ENCODE measurements around the gene DNM3.

DNM3 gene

DNA sequence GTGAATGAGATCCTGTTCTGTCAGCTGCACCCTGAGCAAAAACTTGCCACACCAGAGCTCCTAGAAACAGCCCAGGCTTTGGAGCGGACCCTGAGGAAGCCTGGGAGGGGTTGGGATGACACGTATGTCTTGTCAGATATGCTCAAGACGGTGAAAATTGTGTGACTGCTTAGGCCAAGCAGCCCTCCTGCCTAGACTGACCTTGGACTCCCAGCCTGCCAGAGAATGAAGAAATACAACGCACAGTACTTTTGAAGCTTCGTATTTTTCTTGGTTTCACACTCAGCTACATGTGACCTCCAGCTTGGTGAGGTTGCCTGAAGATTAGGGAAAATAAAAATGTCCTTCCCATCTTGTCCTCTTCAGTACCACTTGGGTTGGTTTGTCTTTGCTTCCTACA is 44.7 kb upstream of the DNM3 start:
- TF ChIP-seq, protein P1, sequence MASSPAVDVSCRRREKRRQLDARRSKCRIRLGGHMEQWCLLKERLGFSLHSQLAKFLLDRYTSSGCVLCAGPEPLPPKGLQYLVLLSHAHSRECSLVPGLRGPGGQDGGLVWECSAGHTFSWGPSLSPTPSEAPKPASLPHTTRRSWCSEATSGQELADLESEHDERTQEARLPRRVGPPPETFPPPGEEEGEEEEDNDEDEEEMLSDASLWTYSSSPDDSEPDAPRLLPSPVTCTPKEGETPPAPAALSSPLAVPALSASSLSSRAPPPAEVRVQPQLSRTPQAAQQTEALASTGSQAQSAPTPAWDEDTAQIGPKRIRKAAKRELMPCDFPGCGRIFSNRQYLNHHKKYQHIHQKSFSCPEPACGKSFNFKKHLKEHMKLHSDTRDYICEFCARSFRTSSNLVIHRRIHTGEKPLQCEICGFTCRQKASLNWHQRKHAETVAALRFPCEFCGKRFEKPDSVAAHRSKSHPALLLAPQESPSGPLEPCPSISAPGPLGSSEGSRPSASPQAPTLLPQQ (tag by site-specific recombination; IDR thresholded peaks at IDR 0.05) = no peak
- no peak for TF ChIP-seq ZNF768 (tag by site-specific recombination; IDR thresholded peaks at IDR 0.05)
- TF ChIP-seq ZNF362 (tag by site-specific recombination; IDR thresholded peaks at IDR 0.05) = no peak
- no peak for TF ChIP-seq ZNF830 (tag by site-specific recombination; IDR thresholded peaks at IDR 0.05; ENCODE audit: low read depth)
- no peaks in the 10 kb centered on the region for H3K9me3 ChIP-seq (ENCODE audit: control insufficient read depth, insufficient read depth, low read depth, low read length)
- peaks cover 10 to 66% of the 10 kb centered on the region in 2 experiments; a peak in 2 of 3 replicates for H3K36me3 ChIP-seq (ENCODE audit: control insufficient read depth in 2 of 2, insufficient read depth in 1 of 2, low read length in 2 of 2)
- no peak overlapping the region for H3K27ac ChIP-seq (ENCODE audit: extremely low read depth, low read depth, low read length)
- ChIA-PET CTCF (interaction anchor here (0.6 to 11.4 kb wide), 2 partner anchors 186 to 1568 kb away, joined by 5 to 378 read pairs; no protein-coding TSS in a partner anchor), POLR2A (interaction anchor here (1.8 kb wide), 1 partner anchor 15 kb away, joined by 4 read pairs; the partner anchor contains the start of gene METTL13)
- H3K4me3 ChIP-seq (ENCODE audit: low read depth, low read length) = no peak overlapping the region
- H3K4me1 ChIP-seq (ENCODE audit: control insufficient read depth, insufficient read depth, low read length) = no peaks in the 10 kb centered on the region

GRCh38 chr1:171798311-171798710 is 43.0 kb upstream of the DNM3 start:
- POLR2A ChIA-PET = interaction anchor here (1.2 kb wide), 1 partner anchor 9 kb away, joined by 3 read pairs; no protein-coding TSS in a partner anchor
- Histone ChIP-seq H3K9me3 (ENCODE audit: control insufficient read depth, insufficient read depth, low read depth, low read length) (no peaks in the 10 kb centered on the region), H3K27ac (ENCODE audit: extremely low read depth, low read depth, low read length) (no peak overlapping the region), H3K4me1 (ENCODE audit: control insufficient read depth, insufficient read depth, low read length) (no peaks in the 10 kb centered on the region), H3K36me3 (ENCODE audit: control insufficient read depth in 2 of 2, insufficient read depth in 1 of 2, low read length in 2 of 2) (peaks cover 10 to 49% of the 10 kb centered on the region in 2 experiments; a peak in 2 of 3 replicates), H3K4me3 (ENCODE audit: low read depth, low read length) (no peak overlapping the region)
- CTCF ChIA-PET = interaction anchor here (1.0 to 11.4 kb wide), 4 partner anchors 13 to 184 kb away, joined by 4 to 378 read pairs (median 20); no protein-coding TSS in a partner anchor
- TF ChIP-seq ZBTB11 (tag by site-specific recombination; conservative IDR thresholded peaks at IDR 0.05; ENCODE audit: low read depth) (no peak), ZNF610 (tag by site-specific recombination; IDR thresholded peaks at IDR 0.05; ENCODE audit: borderline replicate concordance) (no peak), ZNF670 (tag by site-specific recombination; IDR thresholded peaks at IDR 0.05; ENCODE audit: low read depth) (no peak), ZNF280D (tag by site-specific recombination; IDR thresholded peaks at IDR 0.05) (no peak), ZBTB20 (tag by site-specific recombination; IDR thresholded peaks at IDR 0.05) (no peak), ZNF48 (tag by site-specific recombination; IDR thresholded peaks at IDR 0.05) (no peak), BCL11A (tag by site-specific recombination; IDR thresholded peaks at IDR 0.05; ENCODE audit: low read depth) (no peak)
- TF ChIP-seq, protein P2, sequence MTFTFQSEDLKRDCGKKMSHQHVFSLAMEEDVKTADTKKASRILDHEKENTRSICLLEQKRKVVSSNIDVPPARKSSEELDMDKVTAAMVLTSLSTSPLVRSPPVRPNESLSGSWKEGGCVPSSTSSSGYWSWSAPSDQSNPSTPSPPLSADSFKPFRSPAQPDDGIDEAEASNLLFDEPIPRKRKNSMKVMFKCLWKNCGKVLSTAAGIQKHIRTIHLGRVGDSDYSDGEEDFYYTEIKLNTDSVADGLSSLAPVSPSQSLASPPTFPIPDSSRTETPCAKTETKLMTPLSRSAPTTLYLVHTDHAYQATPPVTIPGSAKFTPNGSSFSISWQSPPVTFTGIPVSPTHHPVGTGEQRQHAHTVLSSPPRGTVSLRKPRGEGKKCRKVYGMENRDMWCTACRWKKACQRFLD (tag by site-specific recombination; IDR thresholded peaks at IDR 0.05) = no peak
- TF ChIP-seq, protein P3, sequence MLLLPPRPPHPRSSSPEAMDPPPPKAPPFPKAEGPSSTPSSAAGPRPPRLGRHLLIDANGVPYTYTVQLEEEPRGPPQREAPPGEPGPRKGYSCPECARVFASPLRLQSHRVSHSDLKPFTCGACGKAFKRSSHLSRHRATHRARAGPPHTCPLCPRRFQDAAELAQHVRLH (tag by site-specific recombination; IDR thresholded peaks at IDR 0.05) = no peak
